Caco-2 (cell line): ENCODE measurements around the gene CLEC1A. TPM values are rescaled to one million over a fixed set of nuclear protein-coding genes. Genes with fewer than 3 reads are reported as not detected.

Experiments
- BruUV-seq: library from RNA; stranded (reverse); fragments of 400-500 nt; replicated peaks from 2 replicates; lab custom pipeline; 2021; lab: Mats Ljungman, UMichigan
- CTCF ChIA-PET: fragments of 300-600 bp; sonication (Branson Sonifier 250); formaldehyde crosslinking; loops from one replicate; lab custom pipeline; 2022; ENCODE audit warnings: antibody characterized with exemption; lab: Charles Lee
- POLR2A ChIA-PET: fragments of 300-600 bp; sonication (Branson Sonifier 250); formaldehyde crosslinking; loops from one replicate; lab custom pipeline; 2022; ENCODE audit warnings: antibody characterized with exemption; lab: Charles Lee
- DNase-seq, 2 experiments: peaks; one replicate each; pipeline versions ENCODE4 v3.0.0 to v3.0.0-alpha.2; 2020 to 2022
- H3K27me3 ChIP-seq: replicated peaks from 2 replicates; pipeline ENCODE4 v1.6.0; 2011; ENCODE audit warnings: low read length; ENCODE audit not compliant: control insufficient read depth, insufficient read depth
- H3K36me3 ChIP-seq: 2 replicates; pipeline ENCODE4 v1.5.1; 2011; ENCODE audit warnings: low read length; ENCODE audit not compliant: control insufficient read depth, insufficient read depth
- H3K4me1 ChIP-seq: fragments of 250-450 bp; sonication (Bioruptor Pico); 2 replicates; pipeline ENCODE4 v1.5.1; 2020; ENCODE audit warnings: mild to moderate bottlenecking
- H3K4me3 ChIP-seq: 2 replicates; pipeline ENCODE4 v1.5.1; 2011; ENCODE audit warnings: low read depth, mild to moderate bottlenecking, control low read depth, low read length
- H3K9me3 ChIP-seq: fragments of 250-450 bp; sonication (Bioruptor Pico); 2 replicates; pipeline ENCODE4 v1.5.1; 2020; ENCODE audit warnings: mild to moderate bottlenecking, moderate library complexity
- H3K27ac Mint-ChIP-seq: one replicate; pipeline ENCODE4 v1.8.0; 2022; ENCODE audit warnings: mixed read lengths; ENCODE audit not compliant: unreplicated experiment
- H3K27me3 Mint-ChIP-seq: one replicate; pipeline ENCODE4 v1.8.0; 2022; ENCODE audit warnings: mixed read lengths; ENCODE audit not compliant: insufficient read depth, unreplicated experiment
- H3K36me3 Mint-ChIP-seq: one replicate; pipeline ENCODE4 v1.8.0; 2022; ENCODE audit warnings: mild to moderate bottlenecking, mixed read lengths; ENCODE audit not compliant: insufficient read depth, unreplicated experiment
- H3K4me1 Mint-ChIP-seq: one replicate; pipeline ENCODE4 v1.8.0; 2022; ENCODE audit warnings: low read depth, mixed read lengths; ENCODE audit not compliant: unreplicated experiment
- H3K4me3 Mint-ChIP-seq: one replicate; pipeline ENCODE4 v1.8.0; 2022; ENCODE audit warnings: mild to moderate bottlenecking, moderate library complexity, mixed read lengths; ENCODE audit not compliant: unreplicated experiment
- H3K9me3 Mint-ChIP-seq: one replicate; pipeline ENCODE4 v1.8.0; 2022; ENCODE audit warnings: mixed read lengths; ENCODE audit not compliant: unreplicated experiment
- CTCF ChIP-seq, 2 experiments: fragments of 200-600 bp in 1 of 2; IDR thresholded peaks; 1 replicate in 1 of 2; 2 replicates in 1 of 2; pipeline versions ENCODE4 v1.5.1 to v1.8.0; 2011 to 2022; ENCODE audit warnings: antibody characterized with exemption in 1 of 2, control low read depth in 1 of 2, inconsistent platforms in 1 of 2, low read depth in 1 of 2, low read length in 1 of 2, mild to moderate bottlenecking in 1 of 2, moderate library complexity in 1 of 2; ENCODE audit not compliant: insufficient read depth in 1 of 2, severe bottlenecking in 1 of 2, unreplicated experiment in 1 of 2
- intact Hi-C: fragments of 100-400 bp; cut with micrococcal nuclease; formaldehyde crosslinking; loops from one replicate; pipeline ENCODE4 v1.10.0; 2022; ENCODE audit not compliant: unreplicated experiment
- total RNA-seq: library from RNA; stranded (reverse); gene quantifications from 2 replicates; pipeline ENCODE4 v1.2.3, GENCODE V29; 2022

CLEC1A gene
- total RNA-seq, 1 experiment from 2014 or later: not detected

GRCh38 chr12:10082117-10082874, 16.5 kb downstream of the CLEC1A start:
- H3K4me3 Mint-ChIP-seq: no peak overlapping the region
- H3K4me3 ChIP-seq: no peak overlapping the region
- H3K36me3 Mint-ChIP-seq: no peaks in the 10 kb centered on the region
- H3K4me1 Mint-ChIP-seq: no peaks in the 10 kb centered on the region
- H3K27ac Mint-ChIP-seq: no peak overlapping the region
- ChIA-PET POLR2A (interaction anchor here (0.5 kb wide), 1 partner anchor 107 kb away, joined by 4 read pairs; no protein-coding TSS in a partner anchor), CTCF (no interaction called here)
- intact Hi-C loops: no loop called here
- peaks cover 10% of the 10 kb centered on the region for H3K9me3 Mint-ChIP-seq
- no peaks in the 10 kb centered on the region for H3K36me3 ChIP-seq
- no peak for DNase-seq
- no TSS peak for BruUV-seq
- no peaks in the 10 kb centered on the region for H3K9me3 ChIP-seq
- no peaks in the 10 kb centered on the region for H3K27me3 ChIP-seq
- TF ChIP-seq CTCF (IDR thresholded peaks at IDR 0.05; ENCODE audit: insufficient read depth in 1 of 2, low read depth in 1 of 2, low read length in 1 of 2, severe bottlenecking in 1 of 2, unreplicated experiment in 1 of 2): no peak
- peaks cover 18% of the 10 kb centered on the region for H3K27me3 Mint-ChIP-seq
- H3K4me1 ChIP-seq: no peaks in the 10 kb centered on the region

GRCh38 chr12:10075451-10075850, 23.3 kb downstream of the CLEC1A start:
- POLR2A ChIA-PET: no interaction called here
- CTCF ChIA-PET: no interaction called here
- BruUV-seq: no TSS peak
- TF ChIP-seq CTCF (IDR thresholded peaks at IDR 0.05; ENCODE audit: insufficient read depth in 1 of 2, low read depth in 1 of 2, low read length in 1 of 2, severe bottlenecking in 1 of 2, unreplicated experiment in 1 of 2): no peak
- Mint-ChIP-seq H3K27me3 (peaks cover 30% of the 10 kb centered on the region), H3K27ac (no peak overlapping the region), H3K4me1 (no peaks in the 10 kb centered on the region), H3K4me3 (no peak overlapping the region), H3K36me3 (no peaks in the 10 kb centered on the region), H3K9me3 (no peaks in the 10 kb centered on the region)
- H3K4me3 ChIP-seq: no peak overlapping the region
- DNase-seq: no peak
- intact Hi-C loops: no loop called here
- no peaks in the 10 kb centered on the region for H3K4me1 ChIP-seq
- no peaks in the 10 kb centered on the region for H3K36me3 ChIP-seq
- no peaks in the 10 kb centered on the region for H3K9me3 ChIP-seq
- H3K27me3 ChIP-seq: no peaks in the 10 kb centered on the region; the same call in 1 of the 2 replicates

- H3K4me1 ChIP-seq: no peaks in the 10 kb centered on the region
- no peak for DNase-seq
- H3K4me3 ChIP-seq: no peak overlapping the region
- no peak for TF ChIP-seq CTCF (IDR thresholded peaks at IDR 0.05; ENCODE audit: insufficient read depth in 1 of 2, low read depth in 1 of 2, low read length in 1 of 2, severe bottlenecking in 1 of 2, unreplicated experiment in 1 of 2)
- Mint-ChIP-seq H3K36me3 (no peaks in the 10 kb centered on the region), H3K9me3 (no peaks in the 10 kb centered on the region), H3K27ac (no peak overlapping the region), H3K4me3 (no peak overlapping the region), H3K4me1 (no peaks in the 10 kb centered on the region), H3K27me3 (peaks cover 38% of the 10 kb centered on the region)
- POLR2A ChIA-PET: no interaction called here
- intact Hi-C loops: no loop called here
- H3K9me3 ChIP-seq: no peaks in the 10 kb centered on the region
- no peaks in the 10 kb centered on the region; the same call in 1 of the 2 replicates for H3K27me3 ChIP-seq
- CTCF ChIA-PET: no interaction called here
- BruUV-seq: no TSS peak
- H3K36me3 ChIP-seq: no peaks in the 10 kb centered on the region
Observed at GRCh38 chr12:10073261-10073660, 25.5 kb downstream of the CLEC1A start.
